GM19324 (cell line): ENCODE measurements around the gene PLG.
"Not testable (repeated sequence)": the region's sequence is repeated elsewhere in the genome, so short reads cannot be mapped to it uniquely, and the experiment has no call there.

Source experiments
- ATAC-seq: cut with Tn5 transposase; IDR thresholded peaks from one replicate; pipeline ENCODE4 v1.9.1; 2021; ENCODE audit warnings: mild to moderate bottlenecking, moderate library complexity; ENCODE audit not compliant: unreplicated experiment, low FRiP score

Gene PLG

DNA sequence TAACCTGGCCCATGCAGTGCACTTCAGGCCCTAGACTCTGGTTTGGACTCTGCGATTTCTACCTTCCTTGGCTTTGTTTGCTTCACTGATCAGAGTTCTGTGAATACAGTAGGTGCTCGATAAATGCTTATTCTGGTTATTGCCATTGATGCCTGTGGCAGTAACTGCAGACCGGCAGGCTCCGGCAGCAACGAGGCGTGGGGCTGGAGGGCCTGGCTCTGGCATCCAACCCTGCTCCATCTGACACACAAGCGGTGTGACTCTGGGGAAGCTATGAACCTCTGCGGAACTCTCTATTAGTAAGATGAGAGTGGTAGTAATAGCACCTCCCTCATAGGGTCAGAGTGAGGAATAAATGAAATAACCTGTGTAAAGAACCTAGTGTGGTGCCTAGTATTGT, 66.1 kb downstream of the PLG start:
- ATAC-seq, result no peak

DNA sequence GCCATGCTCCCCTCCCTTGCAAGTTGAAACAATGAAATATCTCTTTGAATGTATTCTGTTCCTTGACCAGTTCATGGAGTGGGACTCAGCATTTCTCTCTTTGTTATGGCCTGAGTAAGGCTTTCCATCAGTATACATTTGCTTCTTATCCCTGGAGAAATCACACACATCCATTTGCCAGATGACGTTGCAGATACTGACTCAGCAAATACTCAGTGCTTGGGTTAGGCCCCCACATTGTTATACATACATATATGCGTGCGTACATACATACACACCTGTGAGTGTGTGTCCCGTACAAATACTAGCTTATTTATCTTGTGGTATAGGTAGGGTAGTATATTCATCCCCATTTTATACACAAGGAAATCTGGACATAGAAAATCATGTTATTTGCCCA, 72.4 kb downstream of the PLG start:
- ATAC-seq, result no peak

DNA sequence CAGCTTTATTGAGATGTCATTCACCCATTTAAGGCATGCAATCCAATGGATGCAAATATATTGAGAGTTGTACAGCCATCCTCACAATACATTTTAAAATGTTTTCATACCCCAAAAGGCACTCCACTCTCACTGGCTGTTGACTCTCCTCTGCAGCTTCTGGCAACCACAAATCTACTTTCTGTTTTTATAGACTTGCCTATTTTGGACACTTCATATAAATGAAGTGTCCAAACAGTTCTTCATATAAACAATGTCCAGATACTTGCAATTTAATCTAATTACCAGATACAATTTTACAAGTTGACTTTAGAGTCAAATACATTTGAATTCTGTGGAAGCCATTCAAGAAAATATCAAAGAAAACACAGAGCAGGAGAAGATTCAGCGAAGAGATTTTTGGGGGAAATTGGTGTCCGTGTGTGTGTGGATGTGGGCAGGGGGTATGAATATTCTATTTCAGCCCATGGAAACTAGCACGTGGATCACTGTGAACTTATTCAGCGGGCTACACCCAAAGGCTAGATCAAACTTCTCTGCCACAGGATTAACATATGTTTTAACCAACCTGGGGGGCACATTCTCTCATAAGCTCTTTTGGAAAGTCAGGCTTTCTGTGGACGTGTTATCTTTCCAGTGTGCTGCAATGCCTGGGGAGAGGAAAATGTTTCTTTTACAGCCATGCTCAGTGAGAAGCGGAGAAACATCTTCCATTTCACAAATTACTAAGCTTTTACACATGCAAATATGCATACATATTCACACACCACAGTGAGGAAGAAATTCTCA, 73.9 kb downstream of the PLG start:
- no peak for ATAC-seq

DNA sequence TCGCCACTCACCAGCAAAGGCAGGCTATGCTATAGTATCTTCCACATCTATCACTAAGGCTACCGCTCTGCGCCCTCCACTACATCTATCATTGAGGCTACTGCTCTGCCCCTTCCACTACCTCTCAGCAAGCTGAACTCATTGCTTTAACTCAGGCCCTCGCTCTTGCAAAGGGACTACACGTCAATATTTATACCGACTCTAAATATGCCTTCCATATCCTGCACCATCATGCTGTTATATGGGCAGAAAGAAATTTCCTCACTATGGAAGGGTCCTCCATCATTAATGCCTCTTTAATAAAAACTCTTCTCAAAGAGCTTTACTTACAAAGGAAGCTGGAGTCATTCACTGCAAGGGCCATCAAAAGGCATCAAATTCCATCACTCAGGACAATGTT, 77.1 kb downstream of the PLG start:
- ATAC-seq, result not testable (repeated sequence)

DNA sequence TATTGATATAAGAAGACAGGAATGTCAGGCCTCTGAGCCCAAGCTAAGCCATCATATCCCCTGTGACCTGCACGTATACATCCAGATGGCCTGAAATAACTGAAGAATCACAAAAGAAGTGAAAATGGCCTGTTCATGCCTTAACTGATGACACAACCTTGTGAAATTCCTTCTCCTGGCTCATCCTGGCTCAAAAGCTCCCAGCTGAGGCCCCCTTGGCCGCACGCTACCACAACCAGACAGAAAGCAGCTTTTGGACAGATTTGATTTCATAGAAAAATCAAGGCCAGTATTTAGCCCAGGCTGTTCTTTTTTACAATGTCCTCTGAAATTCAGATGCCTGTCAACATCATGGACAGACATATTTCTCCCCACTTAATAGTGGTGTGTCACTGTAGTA, 78.6 kb downstream of the PLG start:
- not testable (repeated sequence) for ATAC-seq

DNA sequence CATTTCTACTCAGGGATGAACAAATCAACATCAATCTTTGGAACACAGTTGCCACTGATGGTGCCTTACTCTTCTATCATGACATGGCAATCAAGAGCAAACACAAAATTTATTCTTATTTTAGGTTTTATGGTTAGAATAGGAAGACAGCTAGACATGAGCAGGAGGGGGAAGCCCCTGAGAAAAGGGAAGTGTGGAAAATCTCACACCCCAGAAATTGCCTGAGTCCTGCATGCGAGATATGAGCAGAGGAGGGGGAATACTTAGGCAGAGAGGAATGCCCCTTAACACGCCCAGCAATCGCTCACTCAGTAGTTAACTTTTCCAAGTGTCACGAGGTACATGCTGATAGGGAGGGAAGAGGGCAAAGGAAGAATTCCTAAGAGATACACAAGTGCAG, 79.3 kb downstream of the PLG start:
- ATAC-seq, result no peak

DNA sequence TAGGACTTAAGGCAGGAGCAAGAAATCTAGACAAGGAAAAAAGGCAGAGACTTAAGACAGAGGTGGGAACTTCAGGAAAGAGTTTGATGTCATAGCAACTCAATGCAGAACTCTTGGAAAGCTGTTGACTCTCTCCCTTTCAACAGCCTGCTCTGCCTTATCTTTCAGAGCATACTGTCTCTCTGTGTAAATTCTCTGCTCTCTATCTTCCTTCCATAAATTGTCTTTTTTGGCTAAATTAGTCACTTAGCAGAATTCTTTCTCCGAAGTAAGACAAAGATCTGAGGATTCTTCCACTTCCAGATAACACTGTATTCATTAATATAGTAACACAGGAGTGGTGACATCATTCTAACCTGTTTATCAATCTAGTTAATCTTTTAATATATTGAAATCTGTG, 80.2 kb downstream of the PLG start:
- ATAC-seq, result no peak

DNA sequence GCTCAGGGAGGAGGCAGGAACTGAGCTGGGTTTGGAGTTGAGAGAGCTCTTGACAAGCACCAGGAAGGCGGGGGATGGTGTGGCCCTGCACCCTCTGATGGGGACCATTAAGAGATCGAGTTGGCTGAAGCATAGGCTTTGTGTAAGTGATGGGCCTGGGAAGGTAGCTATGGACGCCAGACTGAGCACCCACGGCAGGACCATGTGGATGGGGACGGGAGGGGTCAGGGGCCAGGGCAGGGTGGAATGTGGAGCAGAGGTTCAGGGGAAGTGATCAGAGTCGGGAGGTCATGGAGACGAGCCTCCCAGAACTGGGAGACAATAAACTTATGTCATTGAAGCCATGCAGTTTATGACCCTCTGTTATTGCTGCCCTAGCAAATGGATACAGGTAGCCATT, 81.7 kb downstream of the PLG start:
- ATAC-seq, result no peak

DNA sequence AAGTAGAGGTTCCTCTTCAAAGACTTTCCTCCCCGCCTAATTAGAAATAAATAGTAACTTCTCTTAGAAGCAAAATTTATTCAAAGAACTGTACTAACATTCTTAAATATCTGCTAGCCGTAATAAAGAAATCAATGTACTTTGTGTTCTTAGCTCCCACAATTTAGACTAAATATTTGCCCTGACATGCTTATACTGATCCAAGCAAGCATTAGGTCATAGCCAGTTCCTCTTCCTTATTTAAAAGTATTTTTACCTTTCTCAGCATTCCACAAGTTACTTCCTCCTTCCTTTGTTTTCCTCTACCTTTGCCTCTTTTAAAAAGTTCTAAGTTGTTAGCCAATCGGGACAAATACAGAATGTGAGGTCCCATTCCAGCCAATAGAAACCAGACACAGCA, 86.1 kb downstream of the PLG start:
- not testable (repeated sequence) for ATAC-seq

DNA sequence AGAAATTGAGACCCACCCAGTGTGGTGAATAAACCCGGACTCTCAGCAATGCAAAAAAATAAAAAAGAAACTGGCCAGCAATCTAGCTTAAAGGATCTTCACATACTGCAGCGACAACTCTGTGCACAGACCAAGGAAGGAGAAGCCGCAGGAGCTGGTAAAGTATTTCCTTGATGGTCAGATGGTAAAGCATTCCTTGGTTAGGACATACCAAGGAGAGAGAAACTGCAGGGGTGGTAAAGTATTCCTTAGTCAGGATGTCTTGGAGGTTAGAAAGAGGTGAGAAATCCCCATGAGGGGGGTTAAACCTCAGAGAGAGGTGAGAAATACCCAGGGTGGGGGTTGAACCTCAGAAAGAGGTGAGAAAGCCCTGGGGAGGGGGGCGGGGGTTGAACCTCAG, 86.8 kb downstream of the PLG start:
- no peak for ATAC-seq

DNA sequence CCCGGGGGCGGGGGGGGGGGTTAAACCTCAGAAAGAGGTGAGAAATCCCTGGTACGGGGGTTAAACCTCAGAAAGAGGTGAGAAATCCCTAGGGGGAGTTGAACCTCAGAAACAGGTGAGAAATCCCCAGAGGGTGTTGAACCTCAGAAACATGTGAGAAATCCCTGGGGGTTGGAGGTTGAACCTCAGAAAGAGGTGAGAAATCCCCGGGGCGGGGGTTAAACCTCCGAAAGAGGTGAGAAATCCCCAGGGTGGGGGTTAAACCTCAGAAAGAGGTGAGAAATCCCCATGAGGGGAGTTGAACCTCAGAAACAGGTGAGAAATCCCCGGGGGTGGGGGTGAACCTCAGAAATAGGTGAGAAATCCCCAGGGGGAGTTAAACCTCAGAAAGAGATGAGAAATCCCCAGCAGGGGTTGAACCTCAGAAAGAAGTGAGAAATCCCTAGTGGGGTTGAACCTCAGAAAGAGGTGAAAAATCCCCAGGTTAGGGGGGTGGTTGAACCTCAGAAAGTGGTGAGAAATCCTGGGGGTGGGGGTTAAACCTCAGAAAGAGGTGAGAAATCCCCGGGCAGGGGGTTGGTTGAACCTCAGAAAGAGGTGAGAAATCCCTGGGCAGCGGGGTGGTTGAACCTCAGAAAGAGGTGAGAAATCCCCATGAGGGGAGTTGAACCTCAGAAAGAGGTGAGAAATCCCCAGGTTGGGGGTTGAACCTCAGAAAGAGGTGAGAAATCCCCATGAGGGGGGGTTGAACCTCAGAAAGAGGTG, 87.4 kb downstream of the PLG start:
- ATAC-seq, result no peak

DNA sequence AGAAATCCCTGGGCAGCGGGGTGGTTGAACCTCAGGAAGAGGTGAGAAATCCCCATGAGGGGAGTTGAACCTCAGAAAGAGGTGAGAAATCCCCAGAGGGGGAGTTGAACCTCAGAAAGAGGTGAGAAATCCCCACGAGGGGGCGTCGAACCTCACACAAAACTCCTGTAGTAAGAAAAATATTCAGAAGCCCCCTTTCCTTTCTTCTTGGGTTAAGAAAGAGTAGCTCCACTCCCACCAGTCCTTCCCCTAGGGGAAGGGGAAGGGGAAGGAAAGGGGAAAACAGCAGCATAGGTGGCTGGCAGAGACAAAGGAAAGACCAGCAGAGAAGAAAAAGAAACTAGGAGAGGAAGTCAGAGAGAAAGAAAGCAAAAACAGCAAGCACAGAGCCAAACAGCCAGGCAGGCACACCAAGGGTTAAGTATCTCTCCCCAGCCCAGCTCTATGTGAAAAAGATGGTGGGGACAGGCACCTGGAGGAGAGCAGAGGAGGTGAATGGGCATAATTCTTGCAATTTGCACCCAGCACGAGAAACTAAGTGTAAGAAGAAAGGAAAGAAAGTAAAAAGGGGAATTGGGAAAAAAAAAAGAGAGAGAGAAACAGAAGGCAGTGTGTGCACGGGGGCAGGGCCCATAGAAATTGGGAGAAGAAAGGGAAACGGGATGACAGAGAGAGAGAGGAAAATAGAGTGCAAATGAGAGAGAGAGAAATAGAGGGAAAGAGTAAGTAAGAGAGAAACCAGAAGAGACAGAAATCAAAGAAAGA, 88.2 kb downstream of the PLG start:
- ATAC-seq, result no peak

DNA sequence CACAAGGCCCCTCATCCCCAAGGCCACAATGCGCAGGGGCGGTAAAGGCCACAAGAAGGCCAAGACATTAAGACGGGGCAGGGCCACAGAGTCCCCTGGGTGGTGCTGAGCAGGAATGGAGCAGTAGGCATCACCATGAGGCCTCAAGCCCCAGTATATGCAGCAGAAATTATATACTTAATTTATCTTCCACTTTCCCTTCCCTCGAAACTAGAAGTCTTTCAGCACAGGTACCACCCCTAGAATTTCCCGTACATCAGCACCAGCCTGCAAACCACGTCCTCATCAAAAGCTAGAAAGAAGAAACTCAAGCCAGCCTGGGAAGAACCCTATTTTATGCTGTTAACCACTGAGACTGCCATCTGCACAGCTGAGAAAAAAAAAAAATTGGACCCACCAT, 89.4 kb downstream of the PLG start:
- peak; percentile 59 for ATAC-seq

DNA sequence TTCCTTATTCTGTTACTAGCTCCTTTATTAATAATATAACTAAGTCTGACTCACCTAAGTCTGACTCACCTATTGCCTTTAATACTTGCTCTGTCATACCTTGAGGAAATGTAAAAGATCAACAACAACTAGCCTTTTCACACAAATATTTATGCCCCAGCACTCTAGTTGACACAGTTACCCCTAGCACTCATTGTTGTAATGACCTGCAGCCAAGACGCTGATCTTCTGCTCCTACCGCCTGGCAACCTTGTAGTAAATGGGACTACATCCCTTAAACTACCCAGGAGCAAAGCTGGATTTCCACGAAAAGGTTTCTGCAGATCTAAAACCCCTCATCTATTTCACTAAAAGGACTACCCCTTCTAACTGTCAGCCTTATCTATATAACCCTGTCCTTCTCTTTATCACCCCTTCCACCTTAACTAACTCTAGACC, 90.0 kb downstream of the PLG start:
- peak; percentile 17 for ATAC-seq

DNA sequence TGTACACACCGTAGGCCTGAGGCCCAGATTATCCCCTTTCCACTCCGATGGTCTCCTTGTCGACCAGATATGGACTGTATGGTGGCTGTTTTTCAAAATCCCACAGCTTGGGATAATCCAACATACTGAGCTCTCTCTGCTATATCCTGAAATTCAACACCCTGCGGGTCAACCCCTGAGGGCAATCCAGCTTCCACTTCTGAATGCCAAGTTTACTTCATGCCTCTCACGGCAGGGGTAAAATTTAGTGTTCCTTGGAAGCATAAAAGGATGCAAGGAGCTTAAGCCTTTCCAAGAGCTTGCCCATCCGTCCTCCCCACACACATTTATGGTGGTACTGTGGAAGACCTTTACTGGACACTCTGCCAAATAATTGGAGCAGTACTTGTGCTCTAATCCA, 90.7 kb downstream of the PLG start:
- ATAC-seq, result no peak

DNA sequence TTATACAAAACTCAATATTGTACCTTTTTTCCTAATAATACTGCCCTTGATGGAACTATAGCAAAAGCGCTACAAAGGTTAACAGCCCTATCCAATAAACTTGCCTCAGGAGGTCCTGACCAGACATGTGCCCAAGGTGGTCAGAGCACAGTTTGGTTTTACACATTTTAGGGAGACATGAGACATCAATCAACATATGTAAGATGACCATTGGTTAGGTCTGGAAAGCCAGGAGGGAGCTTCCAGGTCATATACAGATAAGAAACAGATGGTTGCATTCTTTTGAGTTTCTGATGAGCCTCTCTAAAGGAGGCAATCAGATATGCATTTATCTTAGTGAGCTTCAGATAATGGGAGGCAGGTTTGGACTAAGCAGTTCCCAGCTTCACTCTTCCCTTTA, 91.6 kb downstream of the PLG start:
- ATAC-seq, result no peak

DNA sequence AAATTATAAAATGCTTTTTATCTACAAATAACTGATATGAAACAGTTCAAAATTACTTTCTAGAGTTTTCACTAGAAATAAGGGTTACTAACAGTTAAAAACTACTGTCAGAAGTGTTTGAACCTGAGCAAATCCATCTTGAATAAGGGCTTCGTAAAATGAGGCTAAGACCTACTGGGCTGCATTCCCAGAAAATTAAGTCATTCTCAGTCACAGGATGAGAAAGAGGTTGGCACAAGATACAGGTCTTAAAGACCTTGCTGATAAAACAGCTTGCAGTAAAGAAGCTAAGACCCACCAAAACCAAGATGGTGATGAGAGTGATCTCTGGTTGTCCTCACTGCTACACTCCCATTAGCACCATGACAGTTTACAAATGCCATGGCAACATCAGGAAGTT, 93.7 kb downstream of the PLG start:
- no peak for ATAC-seq

DNA sequence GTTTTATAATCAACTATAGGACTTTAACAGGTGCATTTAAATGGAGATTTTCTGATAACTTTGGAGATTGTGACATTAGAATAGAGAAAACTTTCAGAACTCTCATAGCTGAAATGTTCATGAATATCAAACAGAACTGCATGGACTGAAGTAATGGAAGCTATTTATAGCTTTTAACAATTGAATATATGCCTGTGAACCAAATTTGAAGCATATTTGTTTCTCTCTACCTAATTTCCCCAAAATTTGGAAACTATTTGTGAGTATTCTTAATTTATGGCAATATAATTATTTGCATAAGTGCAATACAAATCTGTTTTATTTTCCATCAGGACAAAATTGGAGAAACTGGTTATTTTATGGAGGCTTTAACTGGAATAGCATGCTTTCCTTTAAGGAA, 96.6 kb downstream of the PLG start:
- no peak for ATAC-seq

DNA sequence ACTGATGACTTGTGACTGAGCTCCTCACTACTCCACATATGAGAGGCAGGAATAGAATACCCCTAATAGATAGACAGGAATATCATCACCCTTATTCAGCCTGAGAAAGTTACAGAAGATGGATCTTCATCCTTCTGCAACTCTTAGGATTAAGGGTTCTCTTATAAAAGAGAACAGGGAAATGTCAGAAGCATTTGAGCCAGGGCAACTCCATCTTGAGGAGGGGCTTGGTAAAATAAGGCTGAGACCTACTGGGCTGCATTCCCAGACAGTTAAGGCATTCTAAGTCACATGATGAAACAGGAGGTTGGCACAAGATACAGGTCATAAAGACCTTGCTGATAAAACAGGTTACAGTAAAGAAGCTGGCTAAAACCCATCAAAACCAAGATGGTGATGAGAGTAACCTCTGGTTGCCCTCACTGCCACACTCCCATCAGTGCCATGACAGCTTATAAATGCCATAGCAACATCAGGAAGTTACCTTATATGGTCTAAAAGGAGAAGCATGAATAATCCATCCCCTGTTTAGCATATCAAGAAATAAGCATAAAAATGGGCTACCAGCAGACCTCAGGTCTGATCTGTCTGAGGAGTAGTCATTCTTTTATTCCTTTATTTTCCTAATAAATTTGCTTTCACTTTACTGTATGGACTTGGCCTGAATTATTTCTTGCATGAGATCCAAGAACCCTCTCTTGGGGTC, 97.9 kb downstream of the PLG start:
- no peak for ATAC-seq

DNA sequence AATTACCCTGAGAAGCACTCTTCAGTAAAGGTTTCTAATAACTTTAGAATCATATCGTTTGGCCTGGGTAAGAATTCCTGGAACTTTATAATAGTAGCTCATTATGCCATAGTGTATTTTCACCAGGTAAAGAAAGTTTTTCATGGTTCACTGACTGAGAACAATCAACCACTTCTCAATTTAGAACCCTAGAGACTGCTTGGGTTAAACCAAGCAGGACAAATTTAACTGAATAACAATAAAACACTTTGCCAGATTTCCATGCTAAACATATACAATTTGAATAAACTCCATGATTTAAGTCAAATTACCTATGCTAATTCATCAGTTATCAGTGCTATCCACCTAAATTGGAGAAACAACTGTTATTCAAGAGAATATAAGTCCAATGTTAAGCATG, 99.4 kb downstream of the PLG start:
- no peak for ATAC-seq

DNA sequence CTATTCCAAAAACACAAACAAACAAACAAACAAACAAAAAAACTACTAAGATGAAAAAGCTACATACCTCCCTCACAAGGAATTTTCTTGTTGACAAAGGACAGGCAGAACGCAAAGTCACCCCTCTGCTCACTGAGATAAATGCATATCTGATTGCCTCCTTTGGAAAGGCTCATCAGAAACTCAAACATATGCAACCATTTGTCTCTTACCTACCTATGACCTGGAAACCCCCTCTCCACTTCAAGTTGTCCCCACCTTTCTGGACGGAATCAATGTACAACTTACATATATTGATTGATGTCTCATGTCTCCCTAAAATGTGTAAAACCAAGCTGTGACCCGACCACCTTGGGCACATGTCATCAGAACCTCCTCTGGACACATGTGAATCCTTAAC, 100.0 kb downstream of the PLG start:
- ATAC-seq, result not testable (repeated sequence)
